HepG2 (cell line): ENCODE results near the gene NOTUM. TPM values are rescaled to one million over a fixed set of nuclear protein-coding genes. Genes with fewer than 3 reads are reported as not detected.

Experiments
- CREB1 ChIP-seq, 2 experiments: fragments of 450-650 bp in 1 of 2; IDR thresholded peaks; 2 replicates each; pipeline ENCODE4 v1.6.1; 2016 to 2017; ENCODE audit warnings: control low read depth in 1 of 2, mild to moderate bottlenecking in 1 of 2, missing compliant biosample characterization in 1 of 2, missing genetic modification characterization in 1 of 2
- ELF4 ChIP-seq: sonication (generic); formaldehyde crosslinking; IDR thresholded peaks from 2 replicates; pipeline ENCODE4 v1.5.0; 2020; ENCODE audit warnings: missing genetic modification reagents, mild to moderate bottlenecking, moderate library complexity, borderline replicate concordance
- ETS1 ChIP-seq: sonication (generic); formaldehyde crosslinking; IDR thresholded peaks from 2 replicates; pipeline ENCODE4 v1.4.0; 2020; ENCODE audit warnings: missing genetic modification reagents
- HOXD1 ChIP-seq: sonication (generic); formaldehyde crosslinking; IDR thresholded peaks from 2 replicates; pipeline ENCODE4 v1.5.0; 2020; ENCODE audit warnings: missing genetic modification reagents
- LRRFIP1 ChIP-seq: sonication (generic); formaldehyde crosslinking; conservative IDR thresholded peaks from 2 replicates; pipeline ENCODE4 v1.4.0; 2020; ENCODE audit warnings: missing genetic modification reagents
- MAX ChIP-seq: IDR thresholded peaks from 2 replicates; pipeline ENCODE4 v1.6.1; 2012; ENCODE audit warnings: inconsistent platforms
- NFE2L1 ChIP-seq: sonication (generic); formaldehyde crosslinking; IDR thresholded peaks from 2 replicates; pipeline ENCODE4 v1.4.0; 2020; ENCODE audit warnings: missing genetic modification reagents, mild to moderate bottlenecking, borderline replicate concordance
- REXO4 ChIP-seq: sonication (generic); formaldehyde crosslinking; IDR thresholded peaks from 2 replicates; pipeline ENCODE4 v1.8.0; 2022; ENCODE audit warnings: missing genetic modification reagents, mild to moderate bottlenecking, borderline replicate concordance
- RORA ChIP-seq: sonication (generic); formaldehyde crosslinking; IDR thresholded peaks from 2 replicates; pipeline ENCODE4 v1.5.0; 2020; ENCODE audit warnings: mild to moderate bottlenecking, missing genetic modification reagents, moderate library complexity
- STAT5B ChIP-seq: sonication (generic); formaldehyde crosslinking; IDR thresholded peaks from 2 replicates; pipeline ENCODE4 v1.4.0; 2020; ENCODE audit warnings: missing genetic modification reagents
- TCF12 ChIP-seq, 2 experiments: fragments of 450-650 bp in 1 of 2; sonication (generic) in 1 of 2; formaldehyde crosslinking in 1 of 2; IDR thresholded peaks; 2 replicates each; pipeline versions ENCODE4 v1.6.1 to v1.8.0; 2017 to 2022; ENCODE audit warnings: antibody characterized with exemption in 1 of 2, mild to moderate bottlenecking in 1 of 2, missing genetic modification reagents in 1 of 2, moderate library complexity in 1 of 2
- ZNF512 ChIP-seq: sonication (generic); formaldehyde crosslinking; IDR thresholded peaks from 2 replicates; pipeline ENCODE4 v1.4.0; 2020; ENCODE audit warnings: mild to moderate bottlenecking, missing genetic modification reagents
- ZNF790 ChIP-seq: sonication (generic); formaldehyde crosslinking; IDR thresholded peaks from 2 replicates; pipeline ENCODE4 v1.8.0; 2022; ENCODE audit warnings: missing genetic modification reagents, mild to moderate bottlenecking, borderline replicate concordance
- polyA plus RNA-seq, 8 experiments: library from polyadenylated mRNA; depleted of rRNA in 3 of 8; stranded (reverse) in 7 of 8; unstranded in 1 of 8; fragments of >200 nt; fragmentation: Illumina TruSeq in 4 of 8; extraction: Trizol in 4 of 8; gene quantifications; 2 replicates each; pipeline versions ENCODE4 v1.2.1 to v1.2.3, GENCODE V29; 2011 to 2016; ENCODE audit warnings: low read depth in 4 of 8, missing spikeins in 1 of 8, mixed read lengths in 1 of 8; ENCODE audit not compliant: insufficient read depth in 1 of 8
- total RNA-seq, 5 experiments: library from RNA; depleted of rRNA; stranded (reverse); fragments of >200 nt; fragmentation: Illumina TruSeq; extraction: Trizol; gene quantifications; 2 replicates each; pipeline ENCODE4 v1.2.3, GENCODE V29; 2016; ENCODE audit warnings: low read depth in 1 of 5
- TF ChIP-seq, protein P1 (sequence below): sonication (generic); formaldehyde crosslinking; IDR thresholded peaks from 2 replicates; pipeline ENCODE4 v1.4.0; 2020; ENCODE audit warnings: missing genetic modification reagents
- TF ChIP-seq, protein P2 (sequence below): sonication (generic); formaldehyde crosslinking; IDR thresholded peaks from 2 replicates; pipeline ENCODE4 v1.4.0; 2020; ENCODE audit warnings: mild to moderate bottlenecking, missing genetic modification reagents
- TF ChIP-seq, protein P3 (sequence below): sonication (generic); IDR thresholded peaks from 2 replicates; pipeline ENCODE4 v1.6.1; 2016; ENCODE audit warnings: low read depth, borderline replicate concordance

NOTUM gene
- total and polyA plus RNA-seq, 2 of the 13 experiments (the other 11 are each of a cell fraction or from before 2014, with no cell fraction given): 150 to 160 TPM

- TF ChIP-seq, protein P1, sequence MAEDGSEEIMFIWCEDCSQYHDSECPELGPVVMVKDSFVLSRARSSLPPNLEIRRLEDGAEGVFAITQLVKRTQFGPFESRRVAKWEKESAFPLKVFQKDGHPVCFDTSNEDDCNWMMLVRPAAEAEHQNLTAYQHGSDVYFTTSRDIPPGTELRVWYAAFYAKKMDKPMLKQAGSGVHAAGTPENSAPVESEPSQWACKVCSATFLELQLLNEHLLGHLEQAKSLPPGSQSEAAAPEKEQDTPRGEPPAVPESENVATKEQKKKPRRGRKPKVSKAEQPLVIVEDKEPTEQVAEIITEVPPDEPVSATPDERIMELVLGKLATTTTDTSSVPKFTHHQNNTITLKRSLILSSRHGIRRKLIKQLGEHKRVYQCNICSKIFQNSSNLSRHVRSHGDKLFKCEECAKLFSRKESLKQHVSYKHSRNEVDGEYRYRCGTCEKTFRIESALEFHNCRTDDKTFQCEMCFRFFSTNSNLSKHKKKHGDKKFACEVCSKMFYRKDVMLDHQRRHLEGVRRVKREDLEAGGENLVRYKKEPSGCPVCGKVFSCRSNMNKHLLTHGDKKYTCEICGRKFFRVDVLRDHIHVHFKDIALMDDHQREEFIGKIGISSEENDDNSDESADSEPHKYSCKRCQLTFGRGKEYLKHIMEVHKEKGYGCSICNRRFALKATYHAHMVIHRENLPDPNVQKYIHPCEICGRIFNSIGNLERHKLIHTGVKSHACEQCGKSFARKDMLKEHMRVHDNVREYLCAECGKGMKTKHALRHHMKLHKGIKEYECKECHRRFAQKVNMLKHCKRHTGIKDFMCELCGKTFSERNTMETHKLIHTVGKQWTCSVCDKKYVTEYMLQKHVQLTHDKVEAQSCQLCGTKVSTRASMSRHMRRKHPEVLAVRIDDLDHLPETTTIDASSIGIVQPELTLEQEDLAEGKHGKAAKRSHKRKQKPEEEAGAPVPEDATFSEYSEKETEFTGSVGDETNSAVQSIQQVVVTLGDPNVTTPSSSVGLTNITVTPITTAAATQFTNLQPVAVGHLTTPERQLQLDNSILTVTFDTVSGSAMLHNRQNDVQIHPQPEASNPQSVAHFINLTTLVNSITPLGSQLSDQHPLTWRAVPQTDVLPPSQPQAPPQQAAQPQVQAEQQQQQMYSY (CRISPR knock-in tag): no peak
- TF ChIP-seq MAX (no peak), TCF12 (IDR thresholded peaks at IDR 0.05) (no peak), TCF12 (CRISPR knock-in tag; IDR thresholded peaks at IDR 0.05) (no peak), ELF4 (no peak), REXO4 (CRISPR knock-in tag) (no peak), RORA (CRISPR knock-in tag) (no peak), STAT5B (CRISPR knock-in tag) (no peak), NFE2L1 (CRISPR knock-in tag) (peak; percentile 24; the same call in 1 of the 2 replicates), CREB1 (IDR thresholded peaks at IDR 0.05) (no peak), CREB1 (CRISPR knock-in tag; IDR thresholded peaks at IDR 0.05) (no peak), ZNF790 (CRISPR knock-in tag) (no peak), LRRFIP1 (CRISPR knock-in tag) (no peak), ETS1 (CRISPR knock-in tag) (0 out of 2 replicates have a peak, but pooled peaks have one; percentile 54), ZNF512 (CRISPR knock-in tag) (peak; percentile 73; the same call in 1 of the 2 replicates), HOXD1 (CRISPR knock-in tag) (peak; percentile 9; the same call in 1 of the 2 replicates)
- TF ChIP-seq, protein P2, sequence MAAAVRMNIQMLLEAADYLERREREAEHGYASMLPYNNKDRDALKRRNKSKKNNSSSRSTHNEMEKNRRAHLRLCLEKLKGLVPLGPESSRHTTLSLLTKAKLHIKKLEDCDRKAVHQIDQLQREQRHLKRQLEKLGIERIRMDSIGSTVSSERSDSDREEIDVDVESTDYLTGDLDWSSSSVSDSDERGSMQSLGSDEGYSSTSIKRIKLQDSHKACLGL: peak; percentile 53; the same call in 1 of the 2 replicates
- TF ChIP-seq, protein P3, sequence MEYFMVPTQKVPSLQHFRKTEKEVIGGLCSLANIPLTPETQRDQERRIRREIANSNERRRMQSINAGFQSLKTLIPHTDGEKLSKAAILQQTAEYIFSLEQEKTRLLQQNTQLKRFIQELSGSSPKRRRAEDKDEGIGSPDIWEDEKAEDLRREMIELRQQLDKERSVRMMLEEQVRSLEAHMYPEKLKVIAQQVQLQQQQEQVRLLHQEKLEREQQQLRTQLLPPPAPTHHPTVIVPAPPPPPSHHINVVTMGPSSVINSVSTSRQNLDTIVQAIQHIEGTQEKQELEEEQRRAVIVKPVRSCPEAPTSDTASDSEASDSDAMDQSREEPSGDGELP: peak; percentile 15; the same call in 1 of the 2 replicates
Observed at GRCh38 chr17:81993729-81994592, 33.0 kb upstream of the NOTUM start (continued).
